HG03039 (cell line): Measurements from ENCODE around the gene LMO2.
"Not testable (repeated sequence)": the region's sequence is repeated elsewhere in the genome, so short reads cannot be mapped to it uniquely, and the experiment has no call there.

Experiments used
- ATAC-seq: cut with Tn5 transposase; IDR thresholded peaks from one replicate; pipeline ENCODE4 v1.9.1; 2021; ENCODE audit warnings: mild to moderate bottlenecking, moderate library complexity; ENCODE audit not compliant: unreplicated experiment

LMO2 gene

DNA sequence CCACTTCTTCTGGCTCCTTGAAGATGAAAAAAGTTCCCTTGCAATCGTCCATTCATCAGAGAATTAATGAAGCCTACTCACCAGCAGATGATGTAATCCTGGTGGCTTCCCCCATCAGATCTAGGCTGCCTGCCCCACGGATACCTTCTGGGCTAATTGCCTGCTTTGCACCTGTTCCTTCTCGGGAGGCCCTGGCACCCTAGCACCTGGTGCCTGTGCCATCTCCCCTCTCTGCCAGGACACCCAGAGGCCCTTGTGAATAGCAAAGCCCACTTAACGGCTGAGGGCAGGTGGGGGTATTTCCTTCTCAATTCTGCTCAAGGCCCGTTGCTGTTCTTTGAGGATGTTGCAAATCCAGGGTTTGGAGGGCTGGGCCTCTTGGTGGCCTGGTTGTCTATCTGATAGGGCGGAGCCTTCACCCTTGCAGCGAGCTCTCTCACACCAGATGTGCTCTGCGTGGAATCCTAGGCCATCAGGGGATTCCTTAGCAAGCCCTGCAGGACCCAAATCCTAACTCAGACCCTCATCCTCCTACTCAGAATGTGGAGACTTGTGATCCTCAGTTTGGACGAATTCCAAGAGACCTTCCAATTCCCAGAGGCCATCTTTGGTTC lies at the start of gene LMO2:
LMO2 (minus strand) TSS at position 363 of the 614 bp plus-strand sequence. CDS start 22,360 bp downstream, outside the sequence.
- no peak for ATAC-seq

DNA sequence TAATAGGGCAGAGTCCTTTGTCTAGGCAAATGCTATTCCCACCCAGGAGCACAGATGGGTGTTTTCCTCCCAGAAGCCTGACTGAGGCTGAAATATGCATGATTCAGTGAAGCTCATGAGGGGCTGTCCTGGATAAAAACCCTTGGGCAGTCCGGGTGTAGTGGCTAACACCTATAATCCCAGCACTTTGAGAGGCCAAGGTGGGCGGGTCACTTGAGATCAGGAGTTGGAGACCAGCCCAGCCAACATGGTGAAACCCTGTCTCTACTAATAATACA lies 48.6 kb upstream of the LMO2 start:
- no peak for ATAC-seq

DNA sequence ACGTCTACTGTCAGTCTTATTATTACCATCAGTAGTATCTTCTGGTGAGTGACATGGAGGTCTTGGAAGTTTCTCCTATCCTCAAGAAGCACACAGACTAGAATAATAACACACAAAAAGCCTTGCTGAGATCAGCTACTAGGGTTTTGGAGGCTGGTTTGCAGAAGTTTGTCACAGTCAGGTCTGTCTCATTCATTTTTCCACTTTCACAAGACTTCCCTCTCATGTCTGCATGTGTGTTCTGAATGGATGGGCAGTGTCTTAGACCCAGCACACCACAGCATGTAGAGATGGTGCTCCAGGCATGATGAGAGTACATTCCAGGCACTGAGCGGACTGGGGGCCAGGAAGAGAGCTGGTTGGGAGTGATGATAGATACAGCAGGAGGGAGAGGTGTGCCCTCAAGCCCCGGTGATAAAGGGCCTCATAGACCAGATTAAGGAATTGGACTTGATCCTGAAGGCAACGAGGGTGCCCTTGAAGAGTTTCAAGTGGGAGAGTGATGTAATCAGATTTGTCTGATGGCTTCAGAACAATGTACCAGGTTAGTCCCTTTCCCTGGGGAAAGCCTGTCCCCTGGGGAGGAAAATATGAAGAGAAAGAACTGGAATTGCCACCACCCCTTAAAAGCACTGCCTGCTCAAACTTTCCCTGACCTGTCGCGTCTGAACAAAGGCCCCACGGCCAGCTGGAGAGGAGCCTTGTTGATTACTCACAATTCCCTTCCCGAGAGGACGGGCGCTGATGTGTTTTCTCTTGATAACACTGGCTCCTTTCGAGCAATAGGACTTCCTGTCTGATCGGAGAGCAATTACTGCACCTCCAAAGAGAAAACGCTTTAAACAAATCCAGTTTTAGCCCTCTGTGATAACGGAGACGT lies 45.1 kb upstream of the LMO2 start:
- no peak for ATAC-seq

GRCh38 chr11:33935461-33936456 lies 43.9 kb upstream of the LMO2 start:
- no peak for ATAC-seq

- no peak for ATAC-seq
These were observed 43.1 kb upstream of the LMO2 start for GRCh38 chr11:33935005-33935404.

DNA sequence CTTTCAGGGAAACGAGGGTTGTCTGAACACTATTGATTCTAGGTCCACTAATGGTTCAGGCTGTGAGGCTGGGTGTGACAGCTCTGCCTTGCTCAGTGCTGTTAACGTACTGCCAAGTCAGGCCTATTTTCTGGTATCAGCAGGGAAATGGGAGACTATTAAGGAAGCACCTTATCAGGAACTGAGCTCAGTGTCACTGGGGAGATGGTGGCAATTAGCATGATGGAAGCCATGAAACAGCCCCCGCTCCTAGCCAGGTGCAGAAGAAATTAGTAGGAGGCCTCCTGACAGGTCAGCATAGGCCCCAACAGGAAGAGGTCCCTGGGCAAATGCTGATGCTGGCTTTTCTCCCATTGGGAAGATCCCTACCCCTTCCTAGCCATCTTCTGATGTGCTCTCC lies 42.6 kb upstream of the LMO2 start:
- ATAC-seq: no peak

- no peak for ATAC-seq
These were observed 41.7 kb upstream of the LMO2 start for GRCh38 chr11:33933602-33934001.

DNA sequence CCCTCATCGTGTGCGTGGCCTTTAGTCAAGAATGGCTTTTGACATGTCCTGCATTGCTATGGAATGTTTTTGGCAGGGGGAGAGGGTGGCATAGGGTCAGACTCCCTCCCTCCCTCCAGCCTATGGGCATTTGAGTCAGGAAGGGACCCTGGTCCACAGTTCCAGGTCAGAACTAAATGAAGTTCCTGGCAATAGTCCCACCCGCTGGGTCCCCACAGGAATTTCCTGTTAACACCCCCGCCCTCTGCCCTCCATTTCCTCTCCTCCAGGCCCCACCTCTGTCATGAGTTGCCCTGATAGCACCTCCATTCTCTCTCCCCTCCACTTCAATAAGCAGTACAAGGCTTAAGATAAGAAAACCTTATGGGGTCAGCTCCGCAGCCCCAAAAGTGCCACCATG lies 40.8 kb upstream of the LMO2 start:
- ATAC-seq: no peak

DNA sequence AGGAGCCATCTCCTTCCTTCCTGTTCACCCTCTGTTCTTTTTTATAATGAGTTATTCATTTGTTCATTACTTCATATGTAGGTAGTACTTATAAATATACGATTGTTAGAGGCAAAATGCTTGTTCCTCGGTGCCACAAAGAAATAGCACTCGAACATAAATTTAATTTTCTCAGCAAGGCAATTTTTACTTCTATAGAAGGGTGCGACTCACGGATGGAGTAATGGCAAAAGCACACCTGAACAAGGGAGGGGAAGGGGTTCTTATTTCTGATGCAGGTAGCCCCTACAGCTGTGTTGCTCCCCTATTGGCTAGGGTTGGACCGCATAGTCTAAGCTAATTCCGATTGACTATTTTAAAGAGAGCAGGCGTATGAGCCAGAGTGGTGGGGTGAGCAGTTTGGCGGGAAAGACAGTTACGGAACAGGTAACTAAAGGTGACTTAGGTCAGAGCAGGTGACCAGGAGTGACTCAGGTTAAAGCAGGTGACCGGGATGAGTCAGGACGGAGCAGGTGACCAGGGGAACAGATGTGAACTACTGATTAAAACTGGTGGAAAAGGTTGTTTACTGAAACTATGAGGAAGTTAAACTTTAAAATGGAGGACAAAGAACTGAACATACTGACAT lies 40.0 kb upstream of the LMO2 start:
- ATAC-seq: not testable (repeated sequence)

GRCh38 chr11:33931067-33931466 lies 39.2 kb upstream of the LMO2 start:
- no peak for ATAC-seq

GRCh38 chr11:33930317-33931021 lies 38.6 kb upstream of the LMO2 start:
- ATAC-seq: no peak

DNA sequence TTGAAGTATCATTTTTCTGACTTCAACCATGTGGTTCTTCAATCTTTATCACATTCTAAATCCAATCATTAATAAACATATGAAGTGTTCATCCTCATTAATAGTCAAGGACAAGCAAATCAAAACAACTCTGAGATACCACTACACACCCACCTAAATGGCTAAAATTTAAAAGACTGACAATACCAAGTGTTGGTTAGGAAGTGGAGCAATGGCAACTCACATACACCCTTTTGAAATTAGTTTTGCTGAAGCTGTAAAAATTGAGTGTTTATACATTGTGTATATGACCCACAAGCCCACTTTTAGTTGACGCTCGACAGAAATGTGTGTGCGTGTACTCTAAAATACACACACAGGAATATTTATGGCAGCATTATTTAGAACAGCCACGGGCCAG lies 36.7 kb upstream of the LMO2 start:
- no peak for ATAC-seq

- no peak for ATAC-seq
These were observed 35.0 kb upstream of the LMO2 start for GRCh38 chr11:33926671-33927552.

GRCh38 chr11:33924341-33924740 lies 32.5 kb upstream of the LMO2 start:
- ATAC-seq: no peak

- no peak for ATAC-seq
These were observed 31.8 kb upstream of the LMO2 start for GRCh38 chr11:33923626-33924025.

- ATAC-seq: peak; percentile 84
These were observed 29.1 kb upstream of the LMO2 start for GRCh38 chr11:33920838-33921613.

DNA sequence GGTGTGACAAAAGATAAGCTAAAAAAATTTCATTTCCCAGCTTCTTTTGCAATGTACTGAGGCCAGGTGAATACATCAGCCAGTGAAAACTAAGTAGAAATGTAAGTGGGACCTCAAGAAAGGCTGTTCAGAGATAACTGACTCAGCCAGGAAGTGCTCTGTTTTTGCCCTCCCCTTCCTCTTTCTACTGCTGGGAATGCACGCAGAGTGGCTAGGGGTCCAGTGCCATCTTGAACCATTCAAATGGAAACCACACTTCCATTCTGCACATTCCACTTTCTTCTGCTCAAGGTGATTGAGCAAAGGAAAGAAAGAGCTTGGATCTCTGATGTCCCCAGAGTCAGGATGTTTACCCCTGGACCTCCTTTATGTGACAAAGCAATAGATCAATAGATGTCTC lies 27.8 kb upstream of the LMO2 start:
- ATAC-seq: no peak

GRCh38 chr11:33917402-33917801 lies 25.5 kb upstream of the LMO2 start:
- not testable (repeated sequence) for ATAC-seq

DNA sequence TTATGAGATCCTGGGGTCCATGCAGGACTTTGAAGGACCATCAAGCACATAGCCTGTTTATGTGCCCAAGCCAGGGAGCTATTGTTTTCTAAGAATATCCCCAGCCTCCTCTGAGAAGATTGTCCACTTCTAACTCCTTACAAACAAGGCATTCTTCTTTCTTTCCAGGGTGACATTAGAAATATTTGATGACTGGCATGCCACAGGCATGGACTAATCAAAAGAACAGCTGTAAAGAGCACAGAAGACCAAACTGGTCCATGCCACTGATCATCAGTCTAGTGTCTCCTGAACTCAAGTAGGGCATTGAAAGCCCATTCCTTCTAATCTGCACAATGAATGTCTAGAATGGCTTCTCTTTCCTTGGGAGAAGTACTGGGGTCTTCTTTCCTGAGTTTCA lies 24.9 kb upstream of the LMO2 start:
- no peak for ATAC-seq
